ENCODE results near the gene VSIG8. TPM values are rescaled to one million over a fixed set of nuclear protein-coding genes. Genes with fewer than 3 reads are reported as not detected.

VSIG8 gene
- total and polyA plus RNA-seq, 2 of the 8 experiments (the other 6 are each of a cell fraction or from before 2014, with no cell fraction given) = not detected

- POLR2A ChIA-PET (ENCODE audit: partially characterized antibody) = interaction anchor here (1.0 kb wide), 1 partner anchor 19 kb away, joined by 5 read pairs; no protein-coding TSS in a partner anchor
- no peak overlapping the region for H2BK12ac ChIP-seq (ENCODE audit: low read depth, low read length)
- H2BK5ac ChIP-seq (ENCODE audit: low read depth, low read length) = no peak overlapping the region
- H3K56ac ChIP-seq (replicated peaks; ENCODE audit: insufficient read length, low read depth, low read length) = no peak overlapping the region
- no peaks in the 10 kb centered on the region for H3K27me3 ChIP-seq (replicated peaks in 1 of 4; ENCODE audit: control insufficient read depth in 3 of 4, extremely low read depth in 1 of 4, insufficient read depth in 3 of 4, low read length in 3 of 4)
- H2BK120ac ChIP-seq (replicated peaks; ENCODE audit: low read depth, low read length) = no peak overlapping the region
- no peak overlapping the region for H4K8ac ChIP-seq (ENCODE audit: extremely low read depth, insufficient read depth, low read length)
- no peak overlapping the region for H3K27ac ChIP-seq (ENCODE audit: low read depth, low read length)
- H4K5ac ChIP-seq (ENCODE audit: insufficient read length, low read depth, low read length) = no peak overlapping the region
- no peaks in the 10 kb centered on the region for H3K36me3 ChIP-seq (ENCODE audit: control insufficient read depth in 2 of 4, insufficient read depth in 4 of 4, low read length in 3 of 4)
- no peak overlapping the region for H2AFZ ChIP-seq (ENCODE audit: low read length)
- H2BK20ac ChIP-seq (ENCODE audit: low read length) = no peak overlapping the region
- FAIRE-seq = no peak
- H3K23me2 ChIP-seq (ENCODE audit: low read depth, low read length) = no peaks in the 10 kb centered on the region; the same call in 1 of the 2 replicates
- no peaks in the 10 kb centered on the region for H4K20me1 ChIP-seq (replicated peaks in 1 of 2; ENCODE audit: control insufficient read depth in 1 of 2, insufficient read depth in 2 of 2, low read length in 2 of 2)
- no peaks in the 10 kb centered on the region for H3K79me1 ChIP-seq (ENCODE audit: low read depth, low read length)
- H3K23ac ChIP-seq (ENCODE audit: insufficient read length) = no peak overlapping the region
- H3K4me1 ChIP-seq (replicated peaks in 1 of 4; ENCODE audit: control insufficient read depth in 3 of 4, insufficient read depth in 4 of 4, low read length in 3 of 4) = 0 out of 7 replicates have a peak, but pooled peaks cover 0 to 3% (median 0%) of the 10 kb centered on the region in 4 experiments
- WGBS, 2 experiments (ENCODE audit: extremely low coverage in 1 of 2, insufficient coverage in 1 of 2, insufficient read length in 1 of 2, insufficient replicate concordance in 2 of 2, low coverage in 1 of 2, low lambda C conversion rate in 2 of 2, missing lambda C conversion rate in 1 of 2) = 88% methylated on average over 7 of the region's 7 CpGs; no CpG with 5 or more reads in 1 of the 2 experiments
- no peaks in the 10 kb centered on the region for H3K9me3 ChIP-seq (ENCODE audit: insufficient read depth in 2 of 2, low read depth in 1 of 2, low read length in 1 of 2)
- no peak overlapping the region for H3K9ac ChIP-seq (replicated peaks in 1 of 4; ENCODE audit: extremely low read depth in 1 of 4, low read depth in 3 of 4, low read length in 3 of 4)
- H2AK5ac ChIP-seq (ENCODE audit: low read depth, low read length) = no peak overlapping the region
- H3K79me2 ChIP-seq (ENCODE audit: control insufficient read depth in 1 of 2, insufficient read depth in 2 of 2, low read length in 2 of 2) = no peaks in the 10 kb centered on the region
- no peak overlapping the region for H3K4me3 ChIP-seq (ENCODE audit: extremely low read depth in 1 of 4, insufficient read depth in 2 of 4, low read depth in 3 of 4, low read length in 4 of 4)
- CTCF ChIA-PET (ENCODE audit: partially characterized antibody) = interaction anchor here (1.1 to 6.2 kb wide), 9 partner anchors 8 to 184 kb away, joined by 3 to 61 read pairs (median 4); no protein-coding TSS in a partner anchor
- no peak overlapping the region for H3K4me2 ChIP-seq (ENCODE audit: insufficient read depth in 1 of 2, low read depth in 2 of 2, low read length in 2 of 2)
- no peak overlapping the region for H3K4ac ChIP-seq (replicated peaks; ENCODE audit: insufficient read length, low read depth, low read length)
- no peak for DNase-seq (ENCODE audit: low read depth in 1 of 2, low spot score in 2 of 2)
- no peak for TF ChIP-seq MAFK (IDR thresholded peaks at IDR 0.05; ENCODE audit: low read depth, low read length)
- no peak overlapping the region for H4K91ac ChIP-seq (replicated peaks; ENCODE audit: insufficient read length, low read length)
- H3K14ac ChIP-seq (ENCODE audit: insufficient read length) = no peak overlapping the region
- no peak overlapping the region for H2BK15ac ChIP-seq (ENCODE audit: low read length)
- H3K18ac ChIP-seq (ENCODE audit: extremely low read depth, low read length) = no peak overlapping the region
Observed at GRCh38 chr1:159823406-159823805, 39.1 kb downstream of the VSIG8 start.
